ENCODE results near the gene HDAC1.

HDAC1 gene

GRCh38 chr1:32356478-32356877 is 64.6 kb downstream of the HDAC1 start:
- DNase-seq (ENCODE audit: low read depth): no peak
- no peak for TF ChIP-seq CTCF (IDR thresholded peaks at IDR 0.05; ENCODE audit: low read length, missing control alignments)
- no peak overlapping the region for H3K4me3 ChIP-seq (replicated peaks; ENCODE audit: low read depth, low read length)

- no peak overlapping the region for H3K4me3 ChIP-seq (replicated peaks; ENCODE audit: low read depth, low read length)
- no peak for TF ChIP-seq CTCF (IDR thresholded peaks at IDR 0.05; ENCODE audit: low read length, missing control alignments)
- no peak for DNase-seq (ENCODE audit: low read depth)
Measured at GRCh38 chr1:32357614-32358013, 65.7 kb downstream of the HDAC1 start.

GRCh38 chr1:32358435-32358834 is 66.6 kb downstream of the HDAC1 start:
- DNase-seq (ENCODE audit: low read depth): no peak
- no peak overlapping the region for H3K4me3 ChIP-seq (replicated peaks; ENCODE audit: low read depth, low read length)
- no peak for TF ChIP-seq CTCF (IDR thresholded peaks at IDR 0.05; ENCODE audit: low read length, missing control alignments)

- DNase-seq (ENCODE audit: low read depth): no peak
- TF ChIP-seq CTCF (IDR thresholded peaks at IDR 0.05; ENCODE audit: low read length, missing control alignments): no peak
- H3K4me3 ChIP-seq (replicated peaks; ENCODE audit: low read depth, low read length): no peak overlapping the region
Measured at GRCh38 chr1:32361308-32361673, 69.4 kb downstream of the HDAC1 start.

GRCh38 chr1:32361674-32362473 is 70.0 kb downstream of the HDAC1 start:
- peak; percentile 42 for DNase-seq (ENCODE audit: low read depth)
- peak; percentile 11 for TF ChIP-seq CTCF (IDR thresholded peaks at IDR 0.05; ENCODE audit: low read length, missing control alignments)
- peak overlapping the region; percentile 33 for H3K4me3 ChIP-seq (replicated peaks; ENCODE audit: low read depth, low read length)

GRCh38 chr1:32362474-32363313 is 70.8 kb downstream of the HDAC1 start, which contains the start of the genes FAM229A and TSSK3:
TSS of gene FAM229A (minus strand) at chr1:32362485. CDS start at chr1:32362091, 394 bp downstream.
TSS of gene TSSK3 (plus strand) at chr1:32362539. CDS start at chr1:32362702, 163 bp downstream.
- no peak for DNase-seq (ENCODE audit: low read depth)
- no peak for TF ChIP-seq CTCF (IDR thresholded peaks at IDR 0.05; ENCODE audit: low read length, missing control alignments)
- peak within 1 kb of the TSS; percentile 33 for H3K4me3 ChIP-seq (replicated peaks; ENCODE audit: low read depth, low read length)
